Stimulated activated CD4-positive, alpha-beta T cell treated with anti-CD3 and anti-CD28 coated beads, Interleukin-1b, Interleukin-23, amount 100 ng/mL, for 48 hours (primary cell): ENCODE measurements around the gene ZMYM5.
"Not testable (repeated sequence)": the region's sequence is repeated elsewhere in the genome, so short reads cannot be mapped to it uniquely, and the experiment has no call there.

ENCODE experiments used
- DNase-seq: peaks from one replicate; pipeline ENCODE4 v3.0.0-alpha.2; 2020

The ZMYM5 gene

DNA sequence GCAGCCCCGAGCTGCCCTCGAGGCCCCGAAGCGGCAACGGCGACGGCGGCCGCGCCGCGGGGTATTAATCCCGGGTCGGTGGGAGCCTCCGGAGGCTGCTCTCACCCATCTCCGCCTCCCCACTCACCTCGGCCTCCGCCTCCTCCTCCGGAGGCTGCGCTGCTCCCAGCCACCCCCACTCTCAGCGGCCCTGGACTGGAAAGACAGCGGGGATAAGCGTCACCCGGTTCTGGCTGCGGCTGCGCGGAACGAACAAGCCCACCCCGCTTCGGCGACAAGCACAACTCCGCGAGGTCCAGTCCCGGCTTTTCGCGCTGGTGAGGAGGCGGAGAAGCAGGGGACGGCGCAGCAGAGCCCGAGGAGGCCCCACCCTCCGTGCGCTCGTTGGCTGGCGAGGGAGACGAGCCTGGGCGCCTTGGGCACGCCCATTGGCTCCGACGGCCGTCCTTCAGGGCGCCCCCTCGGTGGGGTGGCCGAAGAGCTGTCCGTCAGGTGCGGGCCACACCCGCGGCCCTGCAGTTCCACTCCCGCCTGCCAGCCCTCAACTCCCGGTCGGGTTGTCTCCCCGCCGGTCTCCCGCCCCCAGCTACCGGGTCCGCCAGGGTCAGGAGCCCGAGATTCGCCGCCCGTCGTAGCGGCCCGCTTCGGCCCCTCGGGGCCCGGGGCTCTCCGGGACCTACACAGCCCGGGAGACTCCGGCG is at the start of gene ZMYM5:
ZMYM5 (minus strand) TSS at position 327 of the 701 bp plus-strand sequence. CDS start 11,469 bp downstream, outside the sequence.
- peak; percentile 97 for DNase-seq

DNA sequence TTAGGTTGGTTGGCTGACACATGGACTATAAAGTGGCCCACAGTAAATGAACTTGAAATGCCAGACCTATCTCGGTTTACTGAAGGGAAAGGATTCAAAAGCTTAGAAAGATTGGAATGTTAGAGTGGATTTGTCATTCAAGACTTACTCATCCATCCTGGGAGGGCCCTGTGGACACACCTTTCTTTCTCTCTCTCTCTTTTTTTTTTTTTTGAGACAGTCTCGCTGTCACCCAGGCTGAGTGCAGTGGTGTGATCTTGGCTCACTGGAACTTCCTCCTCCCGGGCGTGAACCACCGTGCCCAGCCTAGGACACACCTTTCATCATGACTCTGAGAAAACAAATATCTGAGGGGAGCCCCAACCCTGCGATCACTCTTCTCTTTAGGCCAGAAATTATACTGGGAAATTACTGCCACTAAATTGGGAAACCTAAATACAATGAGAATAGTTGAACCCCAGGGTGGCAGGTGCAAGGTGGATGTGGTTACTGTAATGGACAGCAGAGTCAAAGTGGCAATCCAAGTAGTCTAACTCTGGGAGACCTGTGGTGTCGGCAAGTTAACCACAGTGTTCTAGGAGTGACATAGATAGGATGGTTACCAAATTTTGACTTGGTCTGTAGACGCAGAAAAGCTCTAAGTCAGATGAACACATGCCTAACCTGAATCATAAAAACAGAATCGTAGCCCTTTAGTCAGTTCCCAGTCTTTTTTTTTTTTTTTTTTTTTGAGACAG is 47.1 kb upstream of the ZMYM5 start:
- no peak for DNase-seq

GRCh38 chr13:19908350-19908986 is 45.0 kb upstream of the ZMYM5 start:
- DNase-seq = no peak

DNA sequence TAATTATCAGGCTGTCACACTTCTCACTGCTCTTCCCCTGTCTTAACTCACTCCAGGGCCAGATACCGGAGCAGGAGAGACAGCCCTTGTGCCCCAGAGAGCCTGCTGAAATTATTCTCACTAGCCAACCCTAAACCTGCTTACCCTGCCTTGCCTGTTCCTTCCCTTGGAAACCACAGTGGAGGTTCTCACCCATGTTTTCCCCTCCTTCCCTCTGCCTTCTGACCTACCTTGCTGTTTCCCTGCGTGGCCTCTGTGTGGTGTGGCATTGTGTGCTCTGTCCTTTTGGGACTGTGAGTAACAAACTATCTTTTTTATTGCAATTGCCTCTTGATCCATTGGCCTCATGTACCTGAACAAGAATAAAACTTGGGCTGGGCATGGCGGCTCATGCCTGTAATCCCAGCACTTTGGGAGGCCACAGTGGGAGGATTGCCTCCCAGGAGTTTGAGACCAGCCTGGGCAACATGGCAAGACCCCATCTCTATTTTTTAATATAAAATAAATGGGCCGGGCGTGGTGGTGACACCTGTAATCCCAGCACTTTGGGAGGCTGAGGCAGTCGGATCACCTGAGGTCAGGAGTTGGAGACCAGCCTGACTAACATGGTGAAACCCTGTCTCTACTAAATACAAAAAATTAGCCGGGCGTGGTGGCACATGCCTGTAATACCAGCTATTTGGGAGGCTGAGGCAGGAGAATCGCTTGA is 42.2 kb upstream of the ZMYM5 start:
- DNase-seq = not testable (repeated sequence)

GRCh38 chr13:19890030-19890429 is 26.6 kb upstream of the ZMYM5 start:
- DNase-seq = no peak

DNA sequence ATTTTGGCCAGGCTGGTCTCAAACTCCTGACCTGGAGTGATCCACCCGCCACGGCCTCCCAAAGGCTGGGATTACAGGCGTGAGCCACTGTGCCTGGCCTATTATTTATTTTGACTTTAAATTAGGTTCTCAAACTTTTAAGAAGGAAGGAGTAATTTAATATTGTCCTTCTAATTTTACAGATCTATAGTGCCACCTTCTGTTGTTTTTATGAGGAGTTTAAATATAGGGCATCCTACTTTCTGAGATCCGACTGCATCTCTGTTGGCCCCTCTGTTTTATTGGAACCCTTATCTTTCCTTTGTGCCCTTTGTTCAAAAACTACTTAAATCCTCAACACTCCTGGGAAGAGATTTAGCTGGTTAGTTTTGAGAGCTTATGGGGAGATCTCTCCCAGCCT is 25.4 kb upstream of the ZMYM5 start:
- no peak for DNase-seq

DNA sequence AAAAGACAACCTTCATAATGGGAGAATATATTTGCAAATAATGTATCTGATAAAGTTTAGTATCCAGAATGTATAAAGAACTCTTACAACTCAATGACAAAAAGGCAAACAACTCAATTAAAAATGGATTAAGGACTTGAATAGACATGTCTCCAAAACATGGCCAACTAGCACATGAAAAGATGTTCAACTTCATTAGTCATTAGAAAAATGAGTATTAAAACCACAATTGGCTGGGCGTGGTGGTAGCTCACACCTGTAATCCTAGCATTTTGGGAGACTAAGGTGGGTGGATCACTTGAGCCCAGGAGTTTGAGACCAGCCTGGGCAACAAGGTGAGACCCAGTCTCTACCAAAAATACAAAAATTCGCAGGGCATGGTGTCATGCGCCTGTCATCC is 18.8 kb upstream of the ZMYM5 start:
- no peak for DNase-seq

GRCh38 chr13:19881641-19882040 is 18.2 kb upstream of the ZMYM5 start:
- DNase-seq = no peak

GRCh38 chr13:19864746-19865309 is 1.4 kb upstream of the ZMYM5 start:
- DNase-seq = peak; percentile 76

- peak; percentile 62 for DNase-seq
Measured at GRCh38 chr13:19864024-19864745, 736 bp upstream of the ZMYM5 start.

GRCh38 chr13:19862481-19863313 is 752 bp downstream of the ZMYM5 start:
- DNase-seq = peak; percentile 47

DNA sequence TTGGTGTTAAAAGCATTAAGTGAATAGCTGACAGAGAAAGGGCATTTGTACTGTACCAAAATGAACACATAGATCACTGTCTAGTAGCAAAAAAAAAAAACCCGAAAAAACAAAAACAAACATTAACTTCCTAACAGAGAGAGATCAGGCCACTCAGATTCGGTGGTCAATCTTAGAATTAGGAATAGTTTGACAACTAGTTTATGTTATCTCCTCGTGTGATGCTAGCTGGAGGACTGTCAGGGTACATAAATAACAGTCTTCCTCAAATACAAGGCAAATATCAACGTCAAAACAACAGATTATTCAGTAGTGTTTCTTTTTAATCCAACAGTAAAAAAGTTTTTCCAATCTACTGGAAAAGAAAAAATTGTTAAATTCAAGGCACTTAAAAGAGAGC is 1.7 kb downstream of the ZMYM5 start:
- DNase-seq = no peak

GRCh38 chr13:19860884-19861655 is 2.4 kb downstream of the ZMYM5 start:
- DNase-seq = no peak

DNA sequence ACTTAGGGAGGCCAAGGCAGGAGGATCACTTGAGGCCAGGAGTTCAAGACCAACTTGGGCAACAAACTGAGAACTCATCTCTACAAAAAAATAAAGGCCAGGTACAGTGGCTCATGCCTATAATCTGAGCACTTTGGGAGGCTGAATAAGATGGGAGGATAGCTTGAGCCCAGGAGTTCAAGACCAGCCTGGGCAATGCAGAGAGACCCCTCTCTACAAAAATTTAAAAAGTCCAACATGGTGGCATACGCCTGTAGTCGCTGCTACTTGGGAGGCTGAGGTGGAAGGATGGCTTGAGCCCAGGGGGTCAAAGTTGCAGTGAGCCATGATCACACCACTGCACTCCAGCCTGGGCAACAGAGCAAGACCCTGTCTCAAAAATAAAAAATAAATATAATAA is 5.8 kb downstream of the ZMYM5 start:
- DNase-seq = not testable (repeated sequence)

DNA sequence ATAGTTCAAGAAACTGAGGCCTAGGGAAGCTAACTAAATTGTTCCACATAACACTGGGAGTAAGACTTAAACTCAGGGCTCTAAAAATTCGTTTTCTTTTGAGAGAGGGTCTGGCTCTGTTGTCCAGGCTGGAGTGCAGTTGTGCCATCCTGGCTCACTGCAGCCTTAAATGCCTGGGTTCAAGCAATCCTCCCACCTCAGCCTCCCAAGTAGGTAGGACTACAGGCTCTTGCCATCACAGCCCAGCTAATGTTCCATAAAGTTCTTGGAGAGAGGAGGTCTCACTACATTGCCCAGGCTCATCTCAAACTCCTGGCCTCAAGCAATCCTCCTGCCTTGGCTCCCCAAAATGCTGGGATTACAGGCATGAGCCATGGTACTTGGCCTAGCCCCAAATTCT is 10.7 kb downstream of the ZMYM5 start:
- no peak for DNase-seq

DNA sequence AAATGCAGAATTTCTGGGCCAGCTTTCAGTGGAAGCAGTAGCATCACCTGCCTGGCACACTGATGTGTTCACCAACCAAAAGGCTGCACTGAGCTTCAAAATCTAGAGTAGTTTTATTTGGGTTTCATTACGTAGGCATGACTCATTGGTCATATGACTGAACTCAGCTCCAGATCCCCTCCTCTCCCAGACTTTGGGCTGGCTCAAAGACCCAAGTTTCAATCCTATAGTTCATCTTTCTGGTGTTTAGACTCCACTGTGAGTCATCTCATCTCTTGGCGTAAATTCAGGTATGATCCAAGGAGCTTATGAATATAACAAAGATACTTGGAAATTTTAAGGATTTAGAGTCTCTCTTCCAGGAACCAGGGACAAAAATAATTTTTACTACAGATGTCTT is 17.7 kb downstream of the ZMYM5 start:
- no peak for DNase-seq

- no peak for DNase-seq
Measured at GRCh38 chr13:19838865-19839275, 24.6 kb downstream of the ZMYM5 start.

DNA sequence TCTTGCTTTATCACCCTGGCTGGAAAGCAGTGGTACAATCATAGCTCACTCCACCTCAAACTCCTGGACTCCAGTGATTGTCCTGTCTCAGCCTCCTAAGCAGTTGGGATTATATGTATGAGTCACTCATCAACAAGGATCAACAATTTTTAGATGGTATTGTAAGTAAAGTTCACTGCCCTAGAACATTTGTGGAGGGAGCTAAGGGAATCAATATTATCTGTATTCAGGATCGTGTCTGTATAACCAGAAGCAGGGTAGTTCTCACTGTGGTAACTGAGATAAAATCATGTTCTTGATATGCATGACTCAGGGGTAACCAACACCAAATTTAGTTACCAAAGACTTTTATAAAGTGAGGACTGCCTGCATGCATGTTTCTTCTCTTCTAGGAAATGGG is 27.0 kb downstream of the ZMYM5 start:
- DNase-seq = no peak

DNA sequence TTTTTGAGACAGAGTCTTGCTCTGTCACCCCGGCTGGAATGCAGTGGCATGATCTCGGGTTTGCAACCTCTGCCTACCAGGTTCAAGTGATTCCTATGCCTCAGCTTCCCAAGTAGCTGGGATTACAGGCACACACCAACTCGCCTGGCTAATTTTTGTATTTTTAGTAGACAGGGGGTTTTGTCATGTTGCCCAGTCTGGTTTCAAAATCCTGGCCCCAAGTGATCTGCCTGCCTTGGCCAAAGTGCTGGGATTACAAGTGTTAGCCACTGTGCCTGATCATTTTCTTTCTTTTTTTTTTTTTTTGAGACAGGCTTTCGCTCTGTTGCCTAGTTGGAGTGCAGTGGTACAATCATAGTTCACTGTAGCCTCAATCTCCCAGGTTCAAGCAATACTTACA is 28.7 kb downstream of the ZMYM5 start:
- no peak for DNase-seq

- no peak for DNase-seq
Measured at GRCh38 chr13:19822673-19823072, 40.8 kb downstream of the ZMYM5 start.
